Activated CD8-positive, alpha-beta T cell treated with anti-CD3 and anti-CD28 coated beads, Interleukin-2, amount 10 ng/mL, durations not matched to agents 7 days and 5 days (primary cell): Measurements from ENCODE around the gene EPHB1. TPM values are rescaled to one million over a fixed set of nuclear protein-coding genes. Genes with fewer than 3 reads are reported as not detected.
"Not testable (repeated sequence)": the region's sequence is repeated elsewhere in the genome, so short reads cannot be mapped to it uniquely, and the experiment has no call there.

Experiments used
- ATAC-seq: fragments of 150-1000 bp; cut with Tn5 transposase; one replicate; pipeline ENCODE4 v1.10.0; 2021; ENCODE audit warnings: moderate library complexity
- CTCF ChIA-PET: fragments of 350-600 bp; sonication (Branson Sonifier 250); formaldehyde crosslinking; loops from one replicate; lab custom pipeline; 2021; ENCODE audit warnings: antibody characterized with exemption; lab: Charles Lee
- POLR2A ChIA-PET: fragments of 350-600 bp; sonication (Branson Sonifier 250); formaldehyde crosslinking; loops from one replicate; lab custom pipeline; 2021; ENCODE audit warnings: antibody characterized with exemption; lab: Charles Lee
- DNase-seq: peaks from one replicate; pipeline ENCODE4 v3.0.0-alpha.2; 2020
- H3K27ac Mint-ChIP-seq: one replicate; pipeline ENCODE4 v1.8.0; 2021; ENCODE audit warnings: mild to moderate bottlenecking, mixed read lengths
- H3K27me3 Mint-ChIP-seq: one replicate; pipeline ENCODE4 v1.8.0; 2021; ENCODE audit warnings: low read depth, mixed read lengths
- H3K36me3 Mint-ChIP-seq: one replicate; pipeline ENCODE4 v1.8.0; 2021; ENCODE audit warnings: low read depth, mixed read lengths
- H3K4me1 Mint-ChIP-seq: one replicate; pipeline ENCODE4 v1.8.0; 2021; ENCODE audit warnings: low read depth, mixed read lengths
- H3K4me3 Mint-ChIP-seq: one replicate; pipeline ENCODE4 v1.8.0; 2021; ENCODE audit warnings: mild to moderate bottlenecking, mixed read lengths
- H3K9me3 Mint-ChIP-seq: one replicate; pipeline ENCODE4 v1.8.0; 2022; ENCODE audit warnings: mixed read lengths; ENCODE audit not compliant: insufficient read depth
- total RNA-seq, 2 experiments: library from RNA; stranded (reverse); gene quantifications; one replicate each; pipeline ENCODE4 v1.2.3, GENCODE V29; 2021

EPHB1 gene
- total RNA-seq, 2 experiments from 2014 or later: 1.1 to 1.4 TPM

GRCh38 chr3:134944429-134944828, 149.4 kb downstream of the EPHB1 start:
- no peak overlapping the region for H3K27ac Mint-ChIP-seq
- H3K4me1 Mint-ChIP-seq: no peaks in the 10 kb centered on the region
- no peak for DNase-seq
- no peak for ATAC-seq
- CTCF ChIA-PET: no interaction called here
- no peak overlapping the region for H3K4me3 Mint-ChIP-seq
- POLR2A ChIA-PET: no interaction called here
- no peaks in the 10 kb centered on the region for H3K9me3 Mint-ChIP-seq
- H3K27me3 Mint-ChIP-seq: no peaks in the 10 kb centered on the region
- no peaks in the 10 kb centered on the region for H3K36me3 Mint-ChIP-seq

GRCh38 chr3:134949150-134949549, 154.1 kb downstream of the EPHB1 start:
- DNase-seq (no peak), ATAC-seq (no peak)
- POLR2A ChIA-PET: no interaction called here
- Mint-ChIP-seq H3K4me1 (no peaks in the 10 kb centered on the region), H3K27me3 (no peaks in the 10 kb centered on the region), H3K9me3 (no peaks in the 10 kb centered on the region), H3K27ac (no peak overlapping the region), H3K4me3 (no peak overlapping the region), H3K36me3 (no peaks in the 10 kb centered on the region)
- CTCF ChIA-PET: no interaction called here

- Mint-ChIP-seq H3K9me3 (no peaks in the 10 kb centered on the region), H3K4me3 (no peak overlapping the region), H3K27ac (no peak overlapping the region), H3K27me3 (no peaks in the 10 kb centered on the region), H3K4me1 (no peaks in the 10 kb centered on the region), H3K36me3 (no peaks in the 10 kb centered on the region)
- DNase-seq (no peak), ATAC-seq (no peak)
- ChIA-PET CTCF (no interaction called here), POLR2A (no interaction called here)
These were observed 157.3 kb downstream of the EPHB1 start for GRCh38 chr3:134952371-134952770.

GRCh38 chr3:134955874-134956273, 160.8 kb downstream of the EPHB1 start:
- Mint-ChIP-seq H3K4me3 (no peak overlapping the region), H3K36me3 (no peaks in the 10 kb centered on the region), H3K27me3 (no peaks in the 10 kb centered on the region), H3K9me3 (no peaks in the 10 kb centered on the region), H3K27ac (no peak overlapping the region), H3K4me1 (no peaks in the 10 kb centered on the region)
- ATAC-seq (no peak), DNase-seq (no peak)
- CTCF ChIA-PET: no interaction called here
- POLR2A ChIA-PET: no interaction called here

- Mint-ChIP-seq H3K36me3 (no peaks in the 10 kb centered on the region), H3K27me3 (no peaks in the 10 kb centered on the region), H3K9me3 (no peaks in the 10 kb centered on the region), H3K4me3 (no peak overlapping the region), H3K4me1 (no peaks in the 10 kb centered on the region), H3K27ac (no peak overlapping the region)
- no peak for DNase-seq
- ChIA-PET CTCF (no interaction called here), POLR2A (no interaction called here)
- ATAC-seq: no peak
These were observed 161.3 kb downstream of the EPHB1 start for GRCh38 chr3:134956395-134956794.

GRCh38 chr3:134956844-134957243, 161.8 kb downstream of the EPHB1 start:
- CTCF ChIA-PET: no interaction called here
- no peaks in the 10 kb centered on the region for H3K36me3 Mint-ChIP-seq
- no peaks in the 10 kb centered on the region for H3K9me3 Mint-ChIP-seq
- no peak overlapping the region for H3K4me3 Mint-ChIP-seq
- H3K27ac Mint-ChIP-seq: no peak overlapping the region
- POLR2A ChIA-PET: no interaction called here
- DNase-seq: no peak
- ATAC-seq: no peak
- no peaks in the 10 kb centered on the region for H3K27me3 Mint-ChIP-seq
- no peaks in the 10 kb centered on the region for H3K4me1 Mint-ChIP-seq

- ChIA-PET POLR2A (no interaction called here), CTCF (no interaction called here)
- no peaks in the 10 kb centered on the region for H3K9me3 Mint-ChIP-seq
- no peak overlapping the region for H3K4me3 Mint-ChIP-seq
- no peak overlapping the region for H3K27ac Mint-ChIP-seq
- H3K4me1 Mint-ChIP-seq: no peaks in the 10 kb centered on the region
- no peak for DNase-seq
- peaks cover 4% of the 10 kb centered on the region for H3K27me3 Mint-ChIP-seq
- no peak for ATAC-seq
- H3K36me3 Mint-ChIP-seq: no peaks in the 10 kb centered on the region
These were observed 164.5 kb downstream of the EPHB1 start for GRCh38 chr3:134959516-134959915.

- no peak overlapping the region for H3K27ac Mint-ChIP-seq
- CTCF ChIA-PET: no interaction called here
- ATAC-seq (no peak), DNase-seq (no peak)
- H3K4me3 Mint-ChIP-seq: no peak overlapping the region
- POLR2A ChIA-PET: no interaction called here
- H3K27me3 Mint-ChIP-seq: peaks cover 14% of the 10 kb centered on the region
- H3K9me3 Mint-ChIP-seq: no peaks in the 10 kb centered on the region
- H3K4me1 Mint-ChIP-seq: no peaks in the 10 kb centered on the region
- H3K36me3 Mint-ChIP-seq: no peaks in the 10 kb centered on the region
These were observed 169.2 kb downstream of the EPHB1 start for GRCh38 chr3:134964226-134964625.

- DNase-seq (no peak), ATAC-seq (no peak)
- Mint-ChIP-seq H3K36me3 (no peaks in the 10 kb centered on the region), H3K4me3 (no peak overlapping the region), H3K27ac (no peak overlapping the region), H3K27me3 (peaks cover 16% of the 10 kb centered on the region), H3K9me3 (no peaks in the 10 kb centered on the region), H3K4me1 (no peaks in the 10 kb centered on the region)
- POLR2A ChIA-PET: no interaction called here
- CTCF ChIA-PET: no interaction called here
These were observed 170.9 kb downstream of the EPHB1 start for GRCh38 chr3:134965865-134966481.

- Mint-ChIP-seq H3K36me3 (no peaks in the 10 kb centered on the region), H3K4me1 (no peaks in the 10 kb centered on the region), H3K27me3 (peaks cover 8% of the 10 kb centered on the region), H3K4me3 (no peak overlapping the region), H3K27ac (no peak overlapping the region), H3K9me3 (no peaks in the 10 kb centered on the region)
- DNase-seq: no peak
- POLR2A ChIA-PET: no interaction called here
- CTCF ChIA-PET: no interaction called here
- no peak for ATAC-seq
These were observed 175.8 kb downstream of the EPHB1 start for GRCh38 chr3:134970895-134971294.

GRCh38 chr3:134971306-134971705, 176.2 kb downstream of the EPHB1 start:
- Mint-ChIP-seq H3K9me3 (no peaks in the 10 kb centered on the region), H3K27ac (no peak overlapping the region), H3K4me3 (no peak overlapping the region), H3K36me3 (no peaks in the 10 kb centered on the region), H3K27me3 (peaks cover 7% of the 10 kb centered on the region), H3K4me1 (no peaks in the 10 kb centered on the region)
- ChIA-PET POLR2A (no interaction called here), CTCF (no interaction called here)
- ATAC-seq: no peak
- no peak for DNase-seq

GRCh38 chr3:134971907-134972306, 176.8 kb downstream of the EPHB1 start:
- DNase-seq, ATAC-seq, H3K4me1 Mint-ChIP-seq, H3K9me3 Mint-ChIP-seq, POLR2A ChIA-PET, H3K4me3 Mint-ChIP-seq, CTCF ChIA-PET, H3K36me3 Mint-ChIP-seq, H3K27me3 Mint-ChIP-seq, H3K27ac Mint-ChIP-seq: not testable (repeated sequence)

- peaks cover 7% of the 10 kb centered on the region for H3K27me3 Mint-ChIP-seq
- no peak overlapping the region for H3K27ac Mint-ChIP-seq
- CTCF ChIA-PET: no interaction called here
- DNase-seq: no peak
- no peak for ATAC-seq
- no peaks in the 10 kb centered on the region for H3K4me1 Mint-ChIP-seq
- no peaks in the 10 kb centered on the region for H3K9me3 Mint-ChIP-seq
- H3K36me3 Mint-ChIP-seq: no peaks in the 10 kb centered on the region
- no peak overlapping the region for H3K4me3 Mint-ChIP-seq
- POLR2A ChIA-PET: no interaction called here
These were observed 177.9 kb downstream of the EPHB1 start for GRCh38 chr3:134972836-134973455.
